ENCODE results near the gene PPP1R11.
"Not testable (repeated sequence)": the region's sequence is repeated elsewhere in the genome, so short reads cannot be mapped to it uniquely, and the experiment has no call there.

Gene PPP1R11

GRCh38 chr6:30066577-30067459 is at the start of gene PPP1R11:
Gene PPP1R11, plus strand, starts transcription at chr6:30067198. Its CDS starts 213 bp downstream, at chr6:30067411.
- DNase-seq, result peak; percentile 98

GRCh38 chr6:30019819-30020218 is 47.2 kb upstream of the PPP1R11 start:
- DNase-seq, result no peak

DNA sequence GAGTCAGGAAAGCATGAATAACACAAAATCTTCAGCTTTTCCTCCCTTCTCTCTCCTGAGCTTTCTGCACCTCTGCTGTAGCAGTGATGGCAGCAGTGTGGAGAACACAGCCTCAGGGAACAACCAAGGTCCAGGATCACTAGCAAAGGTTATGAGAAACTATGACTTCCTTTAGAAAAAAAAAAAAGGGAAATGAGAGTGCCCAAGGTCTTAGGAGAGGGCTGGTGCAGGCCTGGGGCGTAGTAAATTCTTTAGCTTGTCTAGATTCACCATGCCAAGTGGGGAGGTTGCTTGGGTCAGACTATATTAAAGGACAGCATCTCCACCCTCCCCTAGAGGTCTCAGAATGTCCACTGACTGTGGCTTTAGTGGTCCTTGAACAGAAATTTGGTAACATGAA is 46.4 kb upstream of the PPP1R11 start:
- no peak for DNase-seq

GRCh38 chr6:30022189-30022588 is 44.8 kb upstream of the PPP1R11 start:
- DNase-seq, result no peak

- DNase-seq, result not testable (repeated sequence)
Measured at GRCh38 chr6:30022712-30023111, 44.3 kb upstream of the PPP1R11 start.

- no peak for DNase-seq
Measured at GRCh38 chr6:30025186-30025585, 41.8 kb upstream of the PPP1R11 start.

DNA sequence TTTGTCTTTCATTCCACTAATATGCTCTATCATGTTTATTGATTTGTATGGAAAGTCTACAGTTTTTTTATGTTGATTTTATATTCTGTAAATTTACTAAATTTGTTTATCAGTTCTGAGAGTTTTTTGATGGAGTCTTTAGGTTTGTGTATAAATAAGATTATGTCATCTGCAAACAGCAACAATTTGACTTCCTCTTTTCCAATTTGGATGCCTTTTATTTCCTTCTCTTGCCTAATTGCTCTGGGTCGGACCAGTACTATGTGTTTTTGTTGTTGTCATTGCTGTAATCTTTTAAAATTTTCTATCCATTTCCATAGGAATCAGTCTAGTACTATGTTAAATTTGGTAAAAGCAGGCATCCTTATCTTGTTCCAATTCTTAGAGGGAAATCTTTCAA is 37.4 kb upstream of the PPP1R11 start:
- no peak for DNase-seq

- DNase-seq, result no peak
Measured at GRCh38 chr6:30031381-30031780, 35.6 kb upstream of the PPP1R11 start.

DNA sequence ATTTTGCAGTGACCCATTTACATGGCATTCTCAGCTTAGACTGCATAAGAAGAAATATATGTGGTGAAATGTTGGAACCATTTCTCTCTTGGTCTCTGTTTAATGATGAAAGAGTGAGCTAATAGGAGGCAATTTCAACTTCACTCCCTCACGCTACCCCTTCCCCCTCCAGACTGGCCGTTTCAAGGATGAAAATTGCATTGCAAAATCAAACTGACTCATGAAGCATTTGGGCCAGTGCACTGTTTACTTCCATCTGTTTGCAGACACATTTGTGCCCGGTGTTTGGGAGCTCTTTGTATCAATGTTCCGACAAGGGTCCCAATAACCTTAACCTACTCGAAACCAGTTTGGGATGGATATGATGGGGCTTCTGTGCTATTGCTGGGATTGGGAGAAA is 33.6 kb upstream of the PPP1R11 start:
- DNase-seq, result not testable (repeated sequence)

DNA sequence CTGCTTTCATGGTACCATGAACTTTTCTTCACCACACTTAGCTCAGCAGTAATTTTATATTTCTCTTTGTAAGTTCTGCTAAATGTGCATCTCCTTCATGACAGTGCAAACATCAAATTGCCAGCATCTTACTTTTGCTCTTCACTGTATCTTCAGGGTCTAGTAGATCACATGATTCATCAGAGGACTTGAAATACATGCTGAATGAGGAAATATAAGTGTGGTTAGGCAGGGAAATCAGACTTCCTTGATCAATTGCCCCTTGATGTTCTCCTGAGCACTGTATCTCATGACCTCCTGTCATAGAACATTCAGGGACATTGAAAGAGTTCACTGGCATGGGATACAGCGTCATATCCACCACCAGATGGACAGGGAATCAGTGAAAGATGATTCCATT is 31.2 kb upstream of the PPP1R11 start:
- DNase-seq, result no peak

GRCh38 chr6:30037182-30037788 is 29.7 kb upstream of the PPP1R11 start:
- DNase-seq, result no peak

GRCh38 chr6:30041221-30041620 is 25.8 kb upstream of the PPP1R11 start:
- no peak for DNase-seq

DNA sequence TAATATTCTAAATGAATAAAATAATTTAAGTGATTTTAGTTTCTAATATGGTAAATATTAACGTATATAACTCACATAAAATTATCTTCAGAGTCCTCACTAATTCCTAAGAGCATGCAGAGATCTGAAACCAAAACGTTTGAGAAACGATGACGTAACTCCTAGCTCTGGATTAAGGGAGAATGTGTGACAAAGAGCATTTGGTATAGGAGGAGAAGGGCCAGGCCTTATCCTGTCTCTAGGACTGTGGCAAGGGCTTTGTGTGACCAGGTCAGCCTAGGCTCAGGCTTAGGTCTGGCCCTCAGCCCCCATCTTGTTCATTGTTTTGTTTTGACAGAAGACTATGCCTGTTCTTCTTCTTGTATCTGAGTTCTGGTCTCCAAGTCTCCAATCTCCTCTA is 25.2 kb upstream of the PPP1R11 start:
- DNase-seq, result no peak

- no peak for DNase-seq
Measured at GRCh38 chr6:30042476-30042875, 24.5 kb upstream of the PPP1R11 start.

DNA sequence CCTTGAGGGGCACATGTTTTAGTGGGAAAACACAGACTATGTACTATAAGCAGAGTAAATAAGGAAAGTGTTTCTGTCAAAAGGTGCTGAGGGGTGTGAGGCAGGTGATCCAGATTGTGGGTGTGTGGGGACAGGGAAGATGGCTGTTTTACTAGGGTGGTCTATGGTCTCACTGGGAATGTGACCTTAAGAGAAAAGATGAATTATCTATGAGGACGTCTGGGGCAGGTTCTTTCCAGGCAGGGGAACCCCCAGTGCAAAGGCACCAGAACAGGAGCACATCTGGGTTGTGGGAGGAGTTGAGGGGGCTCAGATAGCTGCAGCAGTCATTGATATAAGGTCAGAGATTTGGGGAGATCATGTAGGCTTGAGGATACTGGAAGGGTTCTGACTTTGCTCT is 24.1 kb upstream of the PPP1R11 start:
- no peak for DNase-seq

GRCh38 chr6:30043744-30044143 is 23.3 kb upstream of the PPP1R11 start:
- DNase-seq, result no peak

GRCh38 chr6:30044630-30045029 is 22.4 kb upstream of the PPP1R11 start:
- no peak for DNase-seq

- DNase-seq, result no peak
Measured at GRCh38 chr6:30047220-30047619, 19.8 kb upstream of the PPP1R11 start.

- no peak for DNase-seq
Measured at GRCh38 chr6:30053682-30054081, 13.3 kb upstream of the PPP1R11 start.

- DNase-seq, result no peak
Measured at GRCh38 chr6:30055513-30055912, 11.5 kb upstream of the PPP1R11 start.

GRCh38 chr6:30060606-30061091 is 6.3 kb upstream of the PPP1R11 start:
- peak in 1 of 2 experiments; percentile 57 for DNase-seq

GRCh38 chr6:30061092-30061857 is 5.7 kb upstream of the PPP1R11 start, which contains the start of gene POLR1H:
Gene POLR1H, plus strand, starts transcription at chr6:30061265. Its CDS starts 260 bp downstream, at chr6:30061525.
- DNase-seq, result peak; percentile 87 to 88

GRCh38 chr6:30061858-30062458 is 5.0 kb upstream of the PPP1R11 start:
- DNase-seq, result no peak

All from activated T-cell treated with anti-CD3 and anti-CD28 coated beads, Interleukin-2, amount 50 U/mL, for 48 hours (primary cell).